Activated naive CD4-positive, alpha-beta T cell treated with anti-CD3 and anti-CD28 coated beads for 36 hours (primary cell): Measurements from ENCODE around the gene LRRC1. TPM values are rescaled to one million over a fixed set of nuclear protein-coding genes. Genes with fewer than 3 reads are reported as not detected.
A peak's percentile ranks its signal among the peaks of the same experiment; 100 is the strongest.

ENCODE experiments used
- CTCF ChIA-PET: fragments of 350-600 bp; sonication (Branson Sonifier 250); formaldehyde crosslinking; loops from one replicate; lab custom pipeline; 2021; ENCODE audit warnings: antibody characterized with exemption; lab: Charles Lee
- DNase-seq: peaks from one replicate; pipeline ENCODE4 v3.0.0-alpha.2; 2020
- H3K27ac Mint-ChIP-seq: one replicate; pipeline ENCODE4 v1.8.0; 2021; ENCODE audit warnings: mild to moderate bottlenecking, mixed read lengths
- H3K27me3 Mint-ChIP-seq: one replicate; pipeline ENCODE4 v1.8.0; 2021; ENCODE audit warnings: low read depth, mixed read lengths
- H3K36me3 Mint-ChIP-seq: one replicate; pipeline ENCODE4 v1.8.0; 2021; ENCODE audit warnings: low read depth, mixed read lengths
- H3K4me1 Mint-ChIP-seq: one replicate; pipeline ENCODE4 v1.8.0; 2021; ENCODE audit warnings: low read depth, mixed read lengths
- H3K4me3 Mint-ChIP-seq: one replicate; pipeline ENCODE4 v1.8.0; 2021; ENCODE audit warnings: mild to moderate bottlenecking, moderate library complexity, mixed read lengths
- H3K9me3 Mint-ChIP-seq: one replicate; pipeline ENCODE4 v1.8.0; 2021; ENCODE audit warnings: mixed read lengths
- intact Hi-C: fragments of 100-400 bp; cut with micrococcal nuclease; formaldehyde crosslinking; loops from one replicate; pipeline ENCODE4 v1.15.1; 2023
- total RNA-seq, 2 experiments: library from RNA; stranded (reverse); gene quantifications; one replicate each; pipeline ENCODE4 v1.2.3, GENCODE V29; 2021

LRRC1 gene
- total RNA-seq, 2 experiments from 2014 or later: 2.3 to 2.9 TPM

DNA sequence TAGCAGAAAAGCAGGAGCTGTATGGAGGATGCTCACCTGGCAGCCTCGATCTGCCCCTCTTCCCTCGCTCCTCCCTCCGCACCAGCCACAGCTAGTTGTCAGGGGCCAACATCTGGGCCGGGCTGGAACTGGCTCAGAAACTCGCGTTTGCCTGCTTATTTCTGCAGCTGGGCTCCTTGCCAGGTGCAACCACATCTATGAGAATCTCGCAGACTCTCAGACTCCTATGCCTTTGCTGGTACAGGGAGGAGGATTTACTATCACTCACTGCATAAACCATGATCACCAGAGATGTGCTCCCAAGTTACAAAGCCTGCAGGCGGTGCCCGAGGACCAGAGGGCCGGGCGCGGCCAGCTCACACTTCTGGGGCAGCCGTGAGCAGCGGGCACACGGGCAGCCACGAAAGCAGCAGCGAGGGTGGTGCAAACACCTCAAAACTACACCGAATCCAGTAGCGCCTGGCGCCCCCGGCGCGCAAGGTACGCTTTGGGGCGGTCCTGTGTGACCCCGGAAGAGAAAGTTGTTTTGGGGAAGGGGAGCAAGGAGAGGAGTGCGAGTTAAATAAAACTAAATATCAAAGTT is 577 bp upstream of the LRRC1 start:
- Mint-ChIP-seq H3K9me3 (peaks cover 2% of the 10 kb centered on the region), H3K4me3 (peak overlapping the region; percentile 95), H3K4me1 (peaks cover 10% of the 10 kb centered on the region), H3K36me3 (no peaks in the 10 kb centered on the region), H3K27ac (peak overlapping the region; percentile 62), H3K27me3 (peaks cover 19% of the 10 kb centered on the region)
- intact Hi-C loops: loop anchor here (1.0 to 10.0 kb wide), 7 partner anchors 65 to 489 kb away; no protein-coding TSS in a partner anchor
- DNase-seq: peak; percentile 61
- CTCF ChIA-PET: interaction anchor here (0.6 to 2.3 kb wide), 4 partner anchors 59 to 203 kb away, joined by 4 to 5 read pairs (median 4); no protein-coding TSS in a partner anchor

DNA sequence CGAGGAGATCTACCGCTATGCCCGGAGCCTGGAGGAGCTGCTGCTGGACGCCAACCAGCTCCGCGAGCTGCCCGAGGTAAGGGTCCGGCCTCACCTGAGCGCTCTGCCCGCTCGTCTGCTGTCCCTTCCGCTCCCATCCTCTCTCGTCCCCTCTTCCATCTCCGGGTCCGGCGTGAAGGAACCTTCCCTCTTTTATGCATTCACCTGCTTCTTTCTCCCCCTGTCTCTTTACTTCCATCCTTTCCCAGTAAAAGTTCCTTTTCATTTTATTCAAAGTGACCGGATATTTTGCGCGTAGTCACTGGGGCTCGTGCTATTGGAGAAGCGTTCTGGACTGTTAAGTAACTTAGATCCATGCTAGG is 516 bp downstream of the LRRC1 start:
- H3K9me3 Mint-ChIP-seq: no peaks in the 10 kb centered on the region
- peaks cover 19% of the 10 kb centered on the region for H3K27me3 Mint-ChIP-seq
- no peak overlapping the region for H3K27ac Mint-ChIP-seq
- CTCF ChIA-PET: interaction anchor here (0.9 to 2.3 kb wide), 2 partner anchors 61 to 160 kb away, joined by 4 to 5 read pairs; no protein-coding TSS in a partner anchor
- H3K36me3 Mint-ChIP-seq: no peaks in the 10 kb centered on the region
- H3K4me1 Mint-ChIP-seq: peaks cover 10% of the 10 kb centered on the region
- DNase-seq: no peak
- H3K4me3 Mint-ChIP-seq: peak overlapping the region; percentile 95
- intact Hi-C loops: loop anchor here (2.0 to 10.0 kb wide), 6 partner anchors 67 to 491 kb away; no protein-coding TSS in a partner anchor

DNA sequence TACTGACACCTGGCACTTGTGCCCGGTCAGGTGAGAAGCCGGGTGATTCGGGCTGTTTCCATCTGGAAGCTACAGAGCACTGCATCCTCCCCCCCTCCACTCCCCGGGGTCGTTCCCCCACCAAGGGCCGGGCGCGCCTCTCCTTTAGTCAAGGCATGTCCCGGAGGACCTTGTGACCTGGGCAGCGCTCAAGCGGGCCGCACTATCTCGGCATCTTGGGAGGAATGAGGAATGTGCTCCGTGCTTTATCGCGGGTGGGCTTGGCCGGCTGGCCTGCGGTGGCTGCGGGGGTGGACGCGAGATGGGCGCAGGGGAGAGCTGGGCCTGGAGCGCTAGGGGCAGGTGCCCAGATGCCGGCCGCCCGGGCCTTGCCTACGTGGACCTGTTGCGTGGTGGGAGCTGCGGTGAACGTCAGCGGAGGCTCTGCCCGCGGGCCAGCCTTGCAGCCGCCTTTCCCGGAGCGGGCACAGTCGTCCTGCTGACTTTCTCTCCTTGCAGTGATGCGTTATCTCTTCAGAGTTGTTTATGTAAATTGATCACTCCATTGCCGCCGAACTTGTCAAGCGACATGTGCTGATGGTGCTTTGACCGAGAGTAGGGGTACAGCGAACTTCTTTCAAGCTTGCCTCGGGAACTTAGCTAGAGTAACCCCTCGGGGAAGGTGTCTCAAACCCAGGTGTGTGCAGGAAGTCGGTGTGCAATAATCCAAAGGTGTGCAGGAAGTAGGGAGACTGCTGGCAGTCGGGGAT is 1.1 kb downstream of the LRRC1 start:
- CTCF ChIA-PET: interaction anchor here (0.5 to 0.6 kb wide), 2 partner anchors 9 to 160 kb away, joined by 3 to 4 read pairs; no protein-coding TSS in a partner anchor
- peaks cover 10% of the 10 kb centered on the region for H3K4me1 Mint-ChIP-seq
- H3K4me3 Mint-ChIP-seq: peak overlapping the region; percentile 95
- H3K27ac Mint-ChIP-seq: no peak overlapping the region
- no peaks in the 10 kb centered on the region for H3K9me3 Mint-ChIP-seq
- peak; percentile 16 for DNase-seq
- peaks cover 19% of the 10 kb centered on the region for H3K27me3 Mint-ChIP-seq
- no peaks in the 10 kb centered on the region for H3K36me3 Mint-ChIP-seq
- intact Hi-C loops: loop anchor here (2.0 to 10.0 kb wide), 6 partner anchors 67 to 491 kb away; no protein-coding TSS in a partner anchor

GRCh38 chr6:53796451-53796780 is 1.6 kb downstream of the LRRC1 start:
- Mint-ChIP-seq H3K4me1 (peaks cover 10% of the 10 kb centered on the region), H3K9me3 (no peaks in the 10 kb centered on the region), H3K27ac (no peak overlapping the region), H3K36me3 (no peaks in the 10 kb centered on the region), H3K4me3 (peak overlapping the region; percentile 95), H3K27me3 (peaks cover 14% of the 10 kb centered on the region)
- CTCF ChIA-PET: interaction anchor here (0.5 to 0.6 kb wide), 2 partner anchors 8 to 159 kb away, joined by 3 to 4 read pairs; no protein-coding TSS in a partner anchor
- intact Hi-C loops: loop anchor here (5.0 to 10.0 kb wide), 3 partner anchors 141 to 492 kb away; no protein-coding TSS in a partner anchor
- DNase-seq: no peak

- intact Hi-C loops: loop anchor here (5.0 to 10.0 kb wide), 3 partner anchors 141 to 492 kb away; no protein-coding TSS in a partner anchor
- H3K4me3 Mint-ChIP-seq: no peak overlapping the region
- H3K36me3 Mint-ChIP-seq: no peaks in the 10 kb centered on the region
- no peak overlapping the region for H3K27ac Mint-ChIP-seq
- CTCF ChIA-PET: no interaction called here
- peaks cover 13% of the 10 kb centered on the region for H3K27me3 Mint-ChIP-seq
- DNase-seq: no peak
- H3K4me1 Mint-ChIP-seq: peaks cover 10% of the 10 kb centered on the region
- no peaks in the 10 kb centered on the region for H3K9me3 Mint-ChIP-seq
Measured at GRCh38 chr6:53796791-53797190, 2.0 kb downstream of the LRRC1 start.

DNA sequence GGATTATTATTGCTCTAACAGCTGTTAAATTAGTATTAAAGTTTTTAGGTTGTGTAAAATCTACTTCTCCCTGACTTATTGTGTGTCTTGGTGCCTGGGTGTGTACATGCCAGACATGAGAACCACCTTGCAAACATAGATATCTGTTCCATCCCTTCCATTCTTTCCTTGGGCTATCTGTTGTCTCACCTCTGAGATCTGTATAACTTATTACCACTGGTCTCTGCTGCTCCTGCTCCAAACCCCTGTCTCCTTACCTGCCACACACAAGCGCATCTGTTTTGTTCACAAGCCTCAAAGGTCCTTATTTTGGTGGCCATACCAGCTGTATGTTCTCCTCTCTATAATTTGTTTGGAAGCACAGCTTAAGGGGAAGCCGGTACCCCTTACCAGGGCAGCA is 2.5 kb downstream of the LRRC1 start:
- Mint-ChIP-seq H3K4me3 (no peak overlapping the region), H3K4me1 (peaks cover 10% of the 10 kb centered on the region), H3K36me3 (no peaks in the 10 kb centered on the region), H3K9me3 (no peaks in the 10 kb centered on the region), H3K27ac (no peak overlapping the region), H3K27me3 (peaks cover 11% of the 10 kb centered on the region)
- intact Hi-C loops: loop anchor here (5.0 to 10.0 kb wide), 3 partner anchors 140 to 493 kb away; no protein-coding TSS in a partner anchor
- DNase-seq: no peak
- CTCF ChIA-PET: no interaction called here

GRCh38 chr6:53799340-53799739 is 4.5 kb downstream of the LRRC1 start:
- intact Hi-C loops: loop anchor here (5.0 to 10.0 kb wide), 3 partner anchors 138 to 495 kb away; no protein-coding TSS in a partner anchor
- Mint-ChIP-seq H3K4me3 (no peak overlapping the region), H3K9me3 (no peaks in the 10 kb centered on the region), H3K27me3 (peaks cover 3% of the 10 kb centered on the region), H3K27ac (no peak overlapping the region), H3K4me1 (peaks cover 4% of the 10 kb centered on the region), H3K36me3 (no peaks in the 10 kb centered on the region)
- CTCF ChIA-PET: no interaction called here
- DNase-seq: no peak

DNA sequence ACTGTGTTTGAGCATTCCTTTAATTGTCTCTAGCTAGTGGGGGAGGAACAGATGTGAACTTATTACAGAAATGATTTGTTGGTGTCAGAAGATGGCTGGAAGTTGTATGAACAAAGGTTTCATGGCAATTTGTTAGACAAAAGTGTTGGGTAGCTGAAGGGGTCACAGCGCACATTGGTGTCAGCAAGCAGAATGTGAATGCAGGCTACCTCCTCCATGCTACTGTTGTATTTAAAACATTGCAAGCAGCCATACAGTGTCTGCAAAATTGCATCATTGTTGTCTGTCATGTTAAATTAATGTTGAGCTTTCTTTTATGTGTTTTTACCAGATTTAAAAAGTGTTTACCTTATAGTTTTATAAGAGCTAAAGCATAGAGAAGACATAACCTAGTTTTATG is 6.2 kb downstream of the LRRC1 start:
- Mint-ChIP-seq H3K4me3 (no peak overlapping the region), H3K27me3 (peaks cover 2% of the 10 kb centered on the region), H3K4me1 (peaks cover 3% of the 10 kb centered on the region), H3K27ac (no peak overlapping the region), H3K9me3 (no peaks in the 10 kb centered on the region), H3K36me3 (no peaks in the 10 kb centered on the region)
- no peak for DNase-seq
- intact Hi-C loops: no loop called here
- CTCF ChIA-PET: no interaction called here

DNA sequence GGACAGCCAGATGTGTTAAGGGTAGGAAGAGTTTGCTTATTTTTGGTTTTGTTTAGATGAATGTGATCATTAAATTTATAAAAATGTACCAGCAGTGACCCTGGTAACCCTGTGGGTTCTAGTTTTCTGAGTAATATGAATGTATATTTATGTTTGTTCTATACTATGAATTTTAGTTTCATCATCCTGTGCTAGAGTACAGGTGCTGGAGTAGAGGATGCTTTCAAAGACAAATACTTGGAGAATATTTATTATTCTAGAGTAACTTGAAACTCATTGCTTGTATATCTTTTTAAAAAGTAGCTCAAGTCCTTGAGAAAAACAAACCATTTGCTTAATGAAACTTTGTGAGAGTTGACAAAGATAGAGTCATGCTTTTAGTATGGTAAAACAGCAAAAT is 7.8 kb downstream of the LRRC1 start:
- intact Hi-C loops: no loop called here
- H3K4me3 Mint-ChIP-seq: no peak overlapping the region
- CTCF ChIA-PET: no interaction called here
- no peaks in the 10 kb centered on the region for H3K27me3 Mint-ChIP-seq
- no peaks in the 10 kb centered on the region for H3K36me3 Mint-ChIP-seq
- H3K9me3 Mint-ChIP-seq: no peaks in the 10 kb centered on the region
- no peaks in the 10 kb centered on the region for H3K4me1 Mint-ChIP-seq
- no peak overlapping the region for H3K27ac Mint-ChIP-seq
- DNase-seq: no peak

DNA sequence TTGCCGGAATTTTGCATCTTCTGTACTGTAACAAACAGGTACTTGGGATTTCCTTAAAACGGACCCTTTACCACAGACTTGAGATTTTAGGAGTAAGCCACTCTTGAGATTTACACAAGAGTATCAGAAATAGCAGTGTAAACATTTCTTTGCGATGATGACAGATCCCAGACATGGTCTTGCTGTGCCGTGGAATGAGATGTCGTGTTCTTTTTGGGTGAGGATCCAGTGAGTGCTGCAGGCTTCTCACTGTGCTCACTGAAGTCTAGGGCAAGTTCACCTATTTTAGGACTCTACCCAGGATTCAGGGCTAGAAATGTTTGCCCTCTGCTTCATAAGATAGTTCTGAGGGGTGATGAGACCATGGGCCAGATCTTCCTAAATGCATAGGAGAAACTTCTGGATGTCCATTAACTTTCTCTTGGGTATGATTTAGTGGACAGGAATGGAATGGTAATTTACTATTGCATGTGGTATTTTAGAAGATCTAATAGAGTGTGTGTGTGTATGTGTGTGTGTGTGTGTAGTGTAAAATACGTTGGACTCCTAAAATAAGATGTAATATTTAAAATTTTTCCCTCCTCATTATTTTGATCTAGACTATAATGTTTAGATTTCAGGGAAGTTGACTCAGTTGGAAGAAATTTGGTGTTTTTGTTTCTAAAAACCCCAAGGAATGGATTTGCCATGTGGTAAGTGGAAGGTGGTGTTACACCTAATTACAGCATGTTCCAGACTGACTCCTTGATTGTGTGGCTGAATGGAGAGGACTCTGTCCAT is 8.5 kb downstream of the LRRC1 start:
- Mint-ChIP-seq H3K36me3 (no peaks in the 10 kb centered on the region), H3K9me3 (no peaks in the 10 kb centered on the region), H3K27me3 (no peaks in the 10 kb centered on the region), H3K4me3 (no peak overlapping the region), H3K4me1 (no peaks in the 10 kb centered on the region), H3K27ac (no peak overlapping the region)
- intact Hi-C loops: no loop called here
- no peak for DNase-seq
- CTCF ChIA-PET: no interaction called here

GRCh38 chr6:53805016-53805415 is 10.2 kb downstream of the LRRC1 start:
- CTCF ChIA-PET: interaction anchor here (0.7 kb wide), 1 partner anchor 9 kb away, joined by 4 read pairs; no protein-coding TSS in a partner anchor
- H3K27me3 Mint-ChIP-seq: no peaks in the 10 kb centered on the region
- no peaks in the 10 kb centered on the region for H3K4me1 Mint-ChIP-seq
- intact Hi-C loops: no loop called here
- DNase-seq: no peak
- no peak overlapping the region for H3K4me3 Mint-ChIP-seq
- H3K27ac Mint-ChIP-seq: no peak overlapping the region
- no peaks in the 10 kb centered on the region for H3K9me3 Mint-ChIP-seq
- H3K36me3 Mint-ChIP-seq: no peaks in the 10 kb centered on the region

- CTCF ChIA-PET: no interaction called here
- DNase-seq: peak; percentile 14
- Mint-ChIP-seq H3K9me3 (no peaks in the 10 kb centered on the region), H3K36me3 (no peaks in the 10 kb centered on the region), H3K4me3 (no peak overlapping the region), H3K4me1 (no peaks in the 10 kb centered on the region), H3K27ac (no peak overlapping the region), H3K27me3 (no peaks in the 10 kb centered on the region)
- intact Hi-C loops: no loop called here
Measured at GRCh38 chr6:53805725-53806124, 10.9 kb downstream of the LRRC1 start.
